ENCODE results near the gene OR2S2.
"Not testable (repeated sequence)": the region's sequence is repeated elsewhere in the genome, so short reads cannot be mapped to it uniquely, and the experiment has no call there.

Gene OR2S2

DNA sequence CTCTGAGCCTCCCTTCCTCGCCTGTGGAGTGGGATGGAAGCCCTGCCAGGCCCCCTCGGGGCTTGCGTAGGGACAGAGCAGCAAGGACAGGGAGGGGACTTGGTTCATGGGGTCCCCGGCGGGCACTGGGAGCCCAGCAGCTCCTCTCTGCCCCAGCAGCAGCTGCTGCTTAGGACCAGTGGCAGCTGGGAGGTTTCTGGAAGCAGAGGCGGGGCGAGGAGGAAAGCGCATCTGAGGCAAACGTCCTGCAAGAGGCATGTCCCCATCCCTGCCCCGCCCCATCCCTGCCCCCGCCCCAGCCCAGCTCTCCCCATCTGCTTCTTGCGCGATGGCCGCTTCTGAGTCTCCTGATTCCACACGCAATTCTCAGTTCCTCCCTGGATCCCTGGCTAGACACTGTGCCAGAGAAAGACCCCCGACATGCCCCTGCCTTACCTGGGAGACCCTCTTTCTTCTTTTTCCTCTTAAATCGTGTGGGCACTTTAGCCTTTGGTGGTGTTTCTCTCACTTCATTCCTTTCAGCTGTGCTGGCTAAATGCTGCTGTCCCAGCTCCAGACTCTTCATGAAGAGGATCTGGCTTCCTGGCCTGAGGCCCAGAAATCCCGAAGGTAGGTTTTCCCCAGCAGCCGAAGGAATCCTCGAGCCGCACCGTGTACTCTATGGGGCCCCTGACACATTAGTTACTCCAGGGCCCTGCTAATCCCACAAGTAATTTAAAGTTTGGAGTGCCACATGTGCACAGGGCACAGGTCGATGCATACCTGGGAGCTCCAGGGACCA is 4.4 kb upstream of the OR2S2 start:
- peak; percentile 67 for DNase-seq (ENCODE audit: low read depth)

DNA sequence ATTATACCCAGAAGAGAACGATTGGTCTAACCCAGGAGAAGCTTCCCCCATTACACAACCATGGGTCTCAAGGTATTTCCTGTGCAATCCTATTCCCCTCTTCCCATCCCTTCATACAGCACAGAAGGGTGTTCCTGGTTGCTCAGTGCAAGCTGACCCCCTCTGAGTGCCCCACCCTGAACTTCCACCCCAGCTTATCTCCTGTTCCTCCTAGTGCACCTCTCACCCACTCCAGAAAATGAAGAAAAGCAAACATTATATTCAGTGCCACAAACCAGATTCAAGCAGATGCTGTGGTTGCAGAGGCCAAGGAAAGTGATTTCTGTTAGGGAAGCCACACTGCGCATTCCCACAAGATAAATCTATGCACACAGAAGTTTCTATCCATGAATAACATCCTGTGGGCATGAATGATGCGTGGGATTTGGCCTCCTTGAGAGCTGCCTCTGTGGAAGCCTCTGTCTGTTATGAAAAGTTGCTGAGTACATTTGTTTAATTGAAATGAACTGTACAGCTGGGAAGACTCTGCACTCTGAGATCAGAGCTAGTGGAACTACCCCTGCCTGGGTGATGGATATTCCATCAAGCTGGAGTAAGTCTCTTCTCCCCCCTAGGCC is 2.2 kb upstream of the OR2S2 start:
- DNase-seq (ENCODE audit: low read depth), result peak; percentile 38

GRCh38 chr9:35956651-35957050 is 1.3 kb downstream of the OR2S2 start:
- DNase-seq (ENCODE audit: low read depth), result no peak

GRCh38 chr9:35954942-35955546 is 2.9 kb downstream of the OR2S2 start:
- peak; percentile 82 for DNase-seq (ENCODE audit: low read depth)

DNA sequence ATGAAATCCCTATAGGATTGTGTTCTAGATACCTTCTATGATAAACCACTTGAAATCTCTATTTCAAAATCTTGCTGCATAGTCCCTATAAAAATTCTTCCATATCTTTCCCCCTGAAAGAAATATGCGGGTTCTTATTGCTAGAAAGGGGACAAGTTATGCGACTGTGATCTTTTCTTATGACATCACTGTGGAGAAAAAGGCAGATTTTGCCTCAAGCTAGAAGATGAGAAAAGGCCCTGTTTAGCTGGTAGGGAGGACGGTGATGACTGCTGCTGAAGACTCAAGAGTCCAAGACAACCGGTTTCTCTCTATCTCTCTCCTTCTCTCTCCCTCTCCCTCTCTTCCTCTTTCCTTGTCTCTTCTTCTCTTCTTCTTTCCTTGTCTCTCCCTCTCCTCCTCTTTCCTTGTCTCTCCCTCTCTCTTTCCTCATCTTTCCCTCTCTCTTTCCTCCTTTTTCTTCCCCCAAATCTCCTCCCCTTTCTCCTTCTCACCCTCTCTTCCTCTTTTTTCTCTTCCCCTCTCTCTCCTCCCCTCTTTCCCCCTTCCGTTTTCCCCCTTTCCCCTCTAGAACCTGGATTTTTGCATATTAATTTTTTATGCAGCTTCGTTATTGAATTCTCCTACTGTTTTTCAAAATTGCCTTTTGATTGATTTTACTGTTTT is 5.3 kb downstream of the OR2S2 start:
- DNase-seq (ENCODE audit: low read depth), result peak; percentile 17

DNA sequence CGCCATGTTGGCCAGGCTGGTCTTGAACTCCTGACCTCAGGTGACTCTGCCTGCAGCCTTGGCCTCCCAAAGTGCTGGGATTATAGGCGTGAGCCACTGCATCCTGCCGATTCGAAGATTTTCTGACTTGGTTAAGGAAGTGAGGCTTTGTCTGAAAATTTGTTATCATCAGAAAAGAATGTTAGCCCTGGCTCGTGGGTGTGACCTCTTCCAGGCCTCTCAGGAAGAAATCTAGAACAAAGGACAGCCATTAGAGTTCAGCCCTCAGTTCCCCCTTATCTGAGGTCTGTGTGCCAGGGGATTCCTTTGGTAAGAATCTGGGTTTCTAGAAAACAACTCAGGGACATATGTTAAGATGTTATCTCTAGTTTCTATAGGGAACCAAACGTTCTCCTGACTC is 6.2 kb downstream of the OR2S2 start:
- DNase-seq (ENCODE audit: low read depth), result peak; percentile 86

DNA sequence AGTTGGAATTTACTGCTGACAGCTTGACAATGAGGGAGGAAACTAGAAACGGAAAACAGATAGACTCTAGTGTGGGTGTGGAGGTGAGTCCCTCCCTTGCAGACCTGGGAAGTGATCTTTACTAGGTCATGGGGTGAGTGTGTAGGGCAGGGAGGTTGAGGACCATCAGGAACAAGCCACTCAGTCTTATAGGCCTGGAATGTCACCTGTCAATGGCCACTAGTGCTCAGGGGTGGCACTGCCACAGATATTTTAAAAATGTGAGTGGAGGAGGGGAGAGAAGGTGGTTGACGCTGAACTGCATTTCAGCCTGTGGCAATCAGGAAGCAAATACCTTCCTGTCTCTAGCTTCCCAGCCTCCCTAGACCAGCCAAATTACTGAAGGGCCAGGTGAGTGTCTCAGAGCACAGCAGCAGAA is 9.0 kb downstream of the OR2S2 start:
- no peak for DNase-seq (ENCODE audit: low read depth)

DNA sequence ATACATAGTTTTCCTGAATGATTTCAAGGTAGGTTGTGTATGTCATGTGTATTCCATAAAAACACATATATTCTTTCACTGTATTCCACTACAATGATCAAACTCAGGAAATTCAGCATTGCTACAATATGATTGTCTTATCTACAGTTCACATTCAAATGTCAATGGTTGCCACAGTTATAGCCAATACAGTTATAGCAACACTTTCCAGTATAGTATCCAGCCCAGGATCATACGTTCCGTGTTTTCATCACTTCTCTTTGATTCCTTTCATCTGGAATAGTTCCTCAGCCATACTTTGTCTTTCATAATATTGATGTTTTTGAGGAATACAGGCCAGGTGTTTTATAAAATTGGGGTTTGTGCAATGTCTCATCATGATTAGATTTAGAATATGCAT is 9.5 kb downstream of the OR2S2 start:
- DNase-seq (ENCODE audit: low read depth), result no peak

GRCh38 chr9:35945341-35946018 is 12.5 kb downstream of the OR2S2 start:
- DNase-seq (ENCODE audit: low read depth), result peak; percentile 93

DNA sequence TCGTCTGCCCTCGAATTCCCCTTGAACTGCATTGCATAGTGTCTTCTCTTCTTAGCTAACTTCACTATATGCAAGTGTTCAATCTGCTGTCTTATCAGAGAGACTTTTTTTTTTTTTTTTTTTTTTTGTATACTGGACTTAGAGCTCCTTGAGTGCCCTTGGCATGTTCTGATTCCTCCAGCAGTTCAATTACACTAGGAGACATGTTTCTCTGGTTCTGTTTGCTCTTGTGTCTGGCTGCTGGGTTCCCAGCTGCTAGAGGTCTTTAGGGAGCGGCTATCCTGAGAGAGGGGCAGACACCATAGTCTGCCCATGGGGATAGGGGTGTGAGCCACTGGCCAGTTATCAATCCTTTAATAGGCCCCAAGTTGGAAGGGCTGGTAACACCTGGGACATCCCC is 13.1 kb downstream of the OR2S2 start:
- no peak for DNase-seq (ENCODE audit: low read depth)

DNA sequence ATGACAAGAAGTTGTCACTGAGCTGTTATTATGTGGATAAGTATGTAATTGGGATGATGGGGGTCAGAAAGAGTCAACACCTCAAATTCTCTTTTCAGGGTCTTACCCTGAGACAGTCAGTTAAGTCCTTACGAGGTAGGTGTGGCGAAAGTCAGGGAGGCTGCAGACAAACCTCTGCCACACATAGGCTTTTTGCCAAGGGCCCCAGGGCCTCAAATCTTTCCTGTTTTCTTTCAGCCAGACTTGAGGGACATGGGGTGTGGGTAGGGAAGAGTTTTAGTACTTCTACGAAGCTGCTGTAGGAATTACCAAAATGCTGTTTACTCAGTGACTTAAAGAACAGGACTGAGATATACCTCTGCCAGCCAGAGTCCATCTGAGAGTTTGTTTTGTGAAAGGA is 13.8 kb downstream of the OR2S2 start:
- no peak for DNase-seq (ENCODE audit: low read depth)

DNA sequence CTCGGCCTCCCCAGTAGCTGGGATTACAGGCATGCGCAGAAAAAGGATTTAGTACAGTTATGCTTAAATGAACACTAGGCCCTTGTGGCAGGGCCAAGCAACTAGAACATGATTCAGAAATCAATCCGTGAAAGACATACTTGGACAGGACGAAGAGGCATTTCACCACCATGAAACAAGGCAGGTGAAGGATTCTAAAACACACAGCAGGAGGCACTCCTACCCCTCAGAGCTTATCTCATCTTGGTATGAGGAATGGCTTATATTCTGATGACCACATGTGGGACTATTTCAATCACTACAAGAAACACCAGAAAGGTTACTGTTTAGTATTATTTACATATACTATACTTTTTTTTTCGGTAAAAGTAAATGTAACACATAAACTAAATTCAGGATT is 15.7 kb downstream of the OR2S2 start:
- DNase-seq (ENCODE audit: low read depth), result no peak

DNA sequence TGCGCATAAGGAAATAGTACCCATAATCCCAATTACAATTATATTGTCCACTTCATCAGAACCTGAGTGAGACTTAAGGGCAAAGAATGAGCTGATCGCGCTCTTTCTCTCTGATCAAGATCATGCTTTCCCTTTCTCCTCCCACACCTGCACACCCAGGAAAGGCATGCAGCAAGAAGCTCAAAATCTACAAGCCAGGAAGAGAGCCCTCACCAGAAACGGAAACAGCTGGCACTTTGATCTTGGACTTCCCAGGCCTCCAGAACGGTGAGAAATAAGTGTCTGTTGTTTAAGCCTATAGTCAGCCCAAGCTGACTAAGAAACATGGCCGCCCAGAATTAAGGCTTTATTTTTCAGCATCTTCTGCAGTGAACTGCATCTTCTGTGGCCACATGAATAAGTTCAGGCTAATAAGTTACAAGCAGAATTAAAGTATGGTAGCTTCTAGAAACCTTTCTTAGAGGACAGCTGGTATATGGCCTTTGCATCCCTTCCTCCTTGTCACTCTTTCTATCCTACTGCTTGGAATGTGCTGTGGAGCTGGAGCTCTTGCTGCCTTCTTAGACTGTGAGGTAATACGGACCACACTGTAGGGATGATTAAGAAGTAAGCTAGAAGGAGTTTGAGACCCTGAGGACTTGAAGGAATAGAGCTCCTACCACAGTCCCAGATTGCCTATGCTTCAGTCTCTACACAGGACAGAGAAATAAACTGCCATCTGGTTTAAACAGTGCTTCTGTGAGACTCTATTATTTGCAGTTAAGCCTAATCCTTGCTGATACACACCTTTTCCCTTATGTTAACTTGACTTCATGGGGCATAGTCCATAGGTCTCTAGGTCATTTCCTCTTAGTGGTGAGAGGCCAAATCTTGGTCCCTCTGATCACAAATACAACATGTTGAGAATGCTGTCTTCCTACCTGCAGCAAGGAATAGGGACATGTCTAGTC is 17.2 kb downstream of the OR2S2 start:
- no peak for DNase-seq (ENCODE audit: low read depth)

- no peak for DNase-seq (ENCODE audit: low read depth)
Measured at GRCh38 chr9:35939679-35940250, 18.2 kb downstream of the OR2S2 start.

DNA sequence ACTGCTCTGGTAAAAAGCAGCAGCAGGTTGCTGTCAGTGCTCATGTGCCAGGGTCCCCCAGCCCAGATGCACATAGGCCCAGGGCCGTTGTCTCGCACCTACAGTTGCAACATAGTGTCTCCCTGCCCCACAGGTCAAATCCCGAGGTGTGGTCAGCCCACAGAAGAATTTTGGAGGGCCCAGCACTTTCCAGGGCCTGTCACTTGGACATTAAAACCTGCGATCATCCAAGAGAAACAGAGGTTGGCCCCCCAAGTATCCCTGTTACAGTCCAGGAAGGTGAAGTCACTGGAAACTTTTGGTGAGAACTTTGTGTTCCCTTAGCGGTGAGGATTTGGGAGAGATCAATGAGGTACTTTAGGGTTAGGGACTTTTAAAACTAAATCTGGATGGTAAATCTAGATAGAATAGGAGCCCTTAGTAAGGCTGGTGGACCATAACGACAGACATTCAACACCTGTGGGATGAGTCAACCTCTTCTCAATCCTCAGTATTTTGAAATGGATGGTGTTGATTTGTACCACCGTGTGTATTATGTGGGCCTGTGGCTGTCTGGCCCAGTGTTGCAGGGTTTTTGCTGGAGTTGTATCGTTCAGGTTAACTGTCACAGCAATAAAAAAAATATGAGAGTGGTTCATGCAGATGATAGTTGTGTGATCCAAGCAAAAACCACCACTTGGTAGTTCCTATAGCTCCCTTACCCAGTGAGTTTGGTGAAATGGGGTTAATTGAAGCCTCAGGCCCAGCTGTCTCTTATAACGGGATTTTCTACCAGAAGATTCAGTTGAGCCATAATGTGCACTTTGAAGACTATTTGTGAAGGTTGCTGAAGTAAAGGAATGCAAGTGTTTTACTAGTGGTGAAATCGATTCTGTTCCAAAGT is 19.2 kb downstream of the OR2S2 start:
- DNase-seq (ENCODE audit: low read depth), result no peak

DNA sequence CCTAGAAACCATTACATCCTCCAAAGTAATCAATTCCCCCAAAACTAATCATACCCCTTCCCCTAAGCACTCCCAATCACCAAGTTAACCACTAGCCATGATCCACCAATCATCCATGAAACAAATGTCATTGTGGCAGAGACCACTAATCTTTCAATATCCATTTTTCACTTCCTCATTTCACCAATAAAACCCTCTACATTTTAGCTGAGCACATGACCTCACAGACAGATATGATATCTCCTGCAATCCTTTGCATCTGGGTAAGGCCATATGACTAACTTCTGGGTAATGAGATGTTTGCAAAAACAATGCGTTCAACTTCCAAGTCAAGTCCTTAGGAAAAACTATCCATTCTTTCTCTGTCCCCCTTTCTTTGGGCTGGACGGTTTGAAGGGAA is 20.7 kb downstream of the OR2S2 start:
- peak; percentile 38 for DNase-seq (ENCODE audit: low read depth)

DNA sequence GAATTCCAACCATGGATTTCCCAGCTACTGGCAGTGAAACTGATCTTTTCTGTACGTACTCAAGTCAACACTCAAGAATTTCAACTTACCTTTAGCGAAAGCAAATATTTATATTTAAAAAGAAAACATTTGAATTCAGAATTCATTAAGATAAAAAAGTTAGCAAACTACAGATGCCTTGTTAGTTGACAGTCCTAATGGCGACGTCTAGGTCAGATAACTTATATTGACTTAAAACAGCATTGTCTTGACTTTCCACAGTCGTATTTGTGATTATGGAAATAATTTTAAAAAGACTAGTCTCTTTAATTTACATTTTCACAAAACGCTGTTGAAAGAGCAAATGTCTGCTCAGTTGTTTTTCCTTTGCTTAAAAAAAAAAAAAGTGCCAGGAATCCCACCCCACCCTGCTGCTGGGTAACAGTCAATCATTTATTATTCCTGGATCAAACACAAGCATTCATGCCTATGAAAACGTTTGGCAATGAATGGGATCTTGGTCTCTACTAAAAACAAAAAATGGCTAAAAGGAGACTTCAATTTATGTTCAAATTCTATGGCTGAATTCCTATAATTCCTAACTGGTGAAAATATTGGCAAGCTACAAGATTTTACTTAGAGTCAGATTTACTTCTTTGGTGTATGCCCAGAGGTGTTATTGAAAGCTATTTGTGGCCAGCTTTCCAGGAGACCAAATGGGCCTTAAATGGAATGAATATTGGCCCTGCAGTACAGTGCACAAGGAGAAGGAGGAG is 22.0 kb downstream of the OR2S2 start:
- peak; percentile 41 for DNase-seq (ENCODE audit: low read depth)

GRCh38 chr9:35935261-35935660 is 22.7 kb downstream of the OR2S2 start:
- DNase-seq (ENCODE audit: low read depth), result peak; percentile 26

- DNase-seq (ENCODE audit: low read depth), result not testable (repeated sequence)
Measured at GRCh38 chr9:35934069-35934468, 23.9 kb downstream of the OR2S2 start.

Data from ELR (cell line).